Epithelial cell of esophagus (primary cell): Measurements from ENCODE around the gene ELFN1.

Experiments used
- DNase-seq: peaks from one replicate; pipeline ENCODE4 v3.0.0; 2010; ENCODE audit warnings: low read depth
- H3K4me3 ChIP-seq: 2 replicates; pipeline ENCODE4 v1.5.1; 2011; ENCODE audit warnings: mild to moderate bottlenecking, low read length, control low read depth
- CTCF ChIP-seq: IDR thresholded peaks from 2 replicates; pipeline ENCODE4 v1.5.1; 2011; ENCODE audit warnings: low read depth, mild to moderate bottlenecking, low read length, control low read depth, inconsistent platforms; ENCODE audit not compliant: insufficient read depth; ENCODE audit errors: missing control alignments

ELFN1 gene

DNA sequence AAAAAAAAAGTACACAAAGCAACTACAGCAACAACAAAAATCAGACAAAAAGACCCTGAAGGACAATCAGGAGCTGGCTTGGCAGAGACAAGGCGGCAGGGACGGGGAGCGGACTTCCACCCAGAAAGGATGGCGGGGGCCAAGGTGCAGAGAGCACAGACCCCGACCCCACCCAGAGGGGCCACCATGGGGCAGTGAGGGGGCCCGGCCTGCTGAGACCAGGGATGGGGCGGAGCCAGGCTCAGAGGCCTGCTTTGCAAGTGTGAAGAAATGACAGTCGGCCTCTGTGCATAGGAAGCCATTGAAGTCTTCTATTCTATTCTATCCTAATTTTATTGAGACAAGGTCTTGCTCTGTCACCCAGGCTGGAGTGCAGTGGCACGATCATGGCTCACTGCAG, 82.0 kb downstream of the ELFN1 start:
- H3K4me3 ChIP-seq: no peak overlapping the region
- DNase-seq: no peak
- TF ChIP-seq CTCF: no peak

GRCh38 chr7:1752771-1753563, 82.9 kb downstream of the ELFN1 start:
- no peak for TF ChIP-seq CTCF
- no peak overlapping the region for H3K4me3 ChIP-seq
- no peak for DNase-seq

GRCh38 chr7:1753564-1753867, 83.4 kb downstream of the ELFN1 start:
- TF ChIP-seq CTCF: no peak

DNA sequence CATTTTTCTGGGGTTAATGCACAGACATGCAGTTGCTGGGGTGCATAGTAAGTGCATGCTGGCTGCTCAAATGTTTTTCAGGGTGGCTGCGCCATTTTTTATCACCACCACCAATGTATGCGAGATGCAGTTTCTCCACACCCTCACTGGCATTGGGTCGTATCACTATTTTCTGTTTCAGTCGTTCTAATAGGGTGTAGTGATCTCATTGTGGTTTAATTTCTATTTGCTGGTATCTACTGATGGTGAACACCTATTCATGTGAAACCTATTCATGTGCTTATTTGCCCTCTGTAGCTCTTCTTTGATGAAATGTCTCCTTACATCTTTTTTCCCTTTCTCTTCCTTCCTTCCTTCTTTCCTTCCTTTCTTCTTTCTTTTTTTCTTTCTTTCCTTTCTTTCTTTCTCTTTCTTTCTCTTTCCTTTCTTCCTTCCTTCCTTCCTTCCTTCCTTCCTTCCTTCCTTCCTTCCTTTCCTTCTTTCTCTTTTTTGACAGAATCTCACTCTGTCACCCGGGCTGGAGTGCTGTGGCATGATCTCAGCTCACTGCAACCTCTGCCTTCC, 84.3 kb downstream of the ELFN1 start:
- DNase-seq: no peak

More at GRCh38 chr7:1753564-1753867, 83.4 kb downstream of the ELFN1 start:
- no peak for DNase-seq
- no peak overlapping the region for H3K4me3 ChIP-seq

DNA sequence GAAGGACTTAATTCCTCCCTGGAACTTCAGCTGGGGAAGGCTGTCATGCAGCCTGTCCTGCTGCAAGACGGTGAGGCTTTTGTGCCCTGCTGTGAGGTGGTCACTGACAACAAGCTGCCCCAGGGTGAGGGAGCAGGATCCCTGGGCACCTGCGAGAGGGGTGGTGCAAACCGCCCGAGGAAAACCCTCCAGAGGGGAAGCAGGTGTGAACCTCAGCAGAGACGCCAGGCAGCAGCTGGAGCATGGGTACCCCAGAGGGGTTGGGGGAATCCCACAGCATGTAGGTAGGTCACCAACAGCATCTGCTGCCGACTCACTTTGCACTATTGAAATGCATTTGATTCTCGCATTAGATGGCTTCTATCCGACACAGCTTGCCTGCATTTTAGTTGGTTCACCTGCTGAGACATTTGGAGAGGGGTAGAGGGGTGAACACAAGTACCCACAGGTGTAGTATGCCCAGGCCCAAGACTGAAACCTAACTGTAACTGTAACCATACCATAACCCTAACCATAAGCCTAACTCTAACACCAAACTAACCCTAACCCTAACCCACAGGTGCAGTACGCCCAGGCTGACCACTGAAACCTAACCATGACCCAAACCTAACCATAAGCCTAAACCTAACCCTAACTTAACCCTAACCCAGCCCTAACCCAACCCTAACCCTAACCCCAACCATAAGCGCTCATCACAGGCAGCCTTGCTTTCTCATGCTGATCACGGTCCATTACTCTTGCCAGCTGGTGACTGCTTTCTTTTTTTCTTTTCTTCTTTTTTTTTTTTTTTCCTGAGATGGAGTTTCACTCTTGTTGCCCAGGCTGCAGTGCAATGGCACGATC, 85.9 kb downstream of the ELFN1 start:
- DNase-seq: no peak
- no peak overlapping the region for H3K4me3 ChIP-seq
- TF ChIP-seq CTCF: no peak

More for the DNA sequence above, 84.3 kb downstream of the ELFN1 start:
- TF ChIP-seq CTCF: no peak
- no peak overlapping the region for H3K4me3 ChIP-seq

DNA sequence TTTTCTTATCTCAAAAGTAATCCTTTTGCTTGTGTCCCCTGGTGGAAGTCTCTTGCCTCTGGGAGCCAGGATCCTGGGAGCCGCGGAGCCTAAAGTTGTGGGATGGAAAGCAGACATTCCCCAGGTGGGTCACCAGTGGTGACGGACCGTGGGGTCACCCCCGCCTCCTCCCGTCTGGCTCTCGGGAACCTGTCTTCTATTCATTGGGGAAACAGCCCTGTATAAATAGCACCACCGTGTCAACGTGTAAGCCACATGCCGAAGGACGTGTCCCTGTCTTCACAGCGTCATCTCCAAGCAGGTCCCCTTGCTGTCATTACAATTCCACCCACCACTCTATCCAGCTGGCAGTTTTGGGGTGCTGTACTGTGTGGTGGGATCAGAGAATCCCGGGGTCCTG, 87.5 kb downstream of the ELFN1 start:
- no peak for DNase-seq
- TF ChIP-seq CTCF: no peak
- H3K4me3 ChIP-seq: no peak overlapping the region
